RCC 7860 (cell line): Measurements from ENCODE around the gene ERC1.

ENCODE experiments used
- DNase-seq: peaks from one replicate; pipeline ENCODE4 v3.0.0-alpha.2; 2015; ENCODE audit warnings: low spot score
- FAIRE-seq: peaks from 2 replicates; lab custom pipeline; 2012; peaks lifted over from hg19 to GRCh38; lab: Jason Lieb, UNC

The ERC1 gene

DNA sequence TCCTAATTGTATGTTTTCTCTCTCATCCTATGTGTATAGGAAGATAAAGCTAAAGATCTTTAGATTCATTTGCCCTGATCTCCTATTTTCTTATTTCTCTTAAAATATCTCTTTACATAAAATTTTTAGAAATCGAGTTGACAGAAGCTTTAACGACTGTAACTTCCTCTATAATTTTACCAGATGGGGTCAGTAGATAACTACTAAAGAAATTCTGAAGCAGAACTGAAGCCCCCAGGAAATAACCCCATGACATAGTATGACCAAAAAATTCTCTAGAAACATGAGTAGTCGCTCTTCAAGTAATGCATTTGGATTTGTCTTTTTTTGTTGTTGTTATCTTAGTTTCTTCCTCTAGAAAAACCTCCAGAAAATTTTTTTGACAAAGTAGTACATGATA lies 288.0 kb downstream of the ERC1 start:
- no peak for DNase-seq
- no peak for FAIRE-seq

DNA sequence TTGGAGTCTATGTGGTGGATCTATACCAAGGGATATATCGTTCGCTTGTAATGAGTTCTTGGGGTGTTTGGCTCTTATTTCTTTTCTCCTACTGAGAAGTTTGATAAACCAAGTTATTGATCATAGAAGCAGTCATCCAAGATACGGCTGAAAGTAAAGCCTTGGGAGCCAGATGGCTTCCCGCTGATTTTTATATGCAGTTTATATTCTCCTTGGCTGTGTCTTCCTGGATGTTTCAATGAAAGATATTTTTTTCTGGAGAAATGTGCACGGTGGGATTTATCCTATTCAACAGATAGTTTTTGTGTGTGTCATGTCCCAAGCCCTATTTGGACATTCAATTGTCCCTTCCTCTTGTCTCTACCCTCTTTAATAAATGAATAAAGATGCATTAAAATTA lies 289.0 kb downstream of the ERC1 start:
- FAIRE-seq (no peak), DNase-seq (no peak)

DNA sequence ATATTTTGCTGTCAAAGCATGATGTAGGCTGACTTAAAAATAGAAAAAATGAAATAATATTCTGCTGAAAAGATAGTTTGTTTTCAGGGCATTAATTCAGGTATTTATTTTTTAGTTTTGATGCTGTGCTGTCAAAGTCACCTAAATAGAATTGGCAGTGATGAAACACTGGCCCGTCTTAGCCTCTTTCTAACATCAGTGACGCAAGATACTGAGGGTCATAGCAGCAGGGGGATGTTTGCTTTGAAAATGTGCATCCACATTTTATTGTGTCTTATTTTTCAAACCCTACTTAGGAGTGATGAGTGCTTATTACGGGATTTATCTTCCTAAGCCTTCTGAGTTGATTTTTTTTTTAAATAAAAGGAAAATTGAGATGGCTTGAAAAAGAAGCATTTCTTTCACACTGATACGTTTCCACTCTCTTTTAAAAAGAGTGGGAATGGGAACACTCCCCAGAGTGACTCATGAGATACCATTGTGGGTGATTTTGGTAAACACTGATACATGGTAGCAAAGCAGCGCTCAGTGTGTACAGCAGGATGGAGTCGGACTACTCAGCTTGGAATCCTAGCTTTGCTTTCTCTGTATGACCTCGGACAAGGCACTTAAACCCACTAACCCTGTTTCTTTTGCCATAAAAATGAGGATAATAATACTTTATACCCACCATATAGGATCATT lies 290.8 kb downstream of the ERC1 start:
- FAIRE-seq, result no peak
- DNase-seq, result no peak

DNA sequence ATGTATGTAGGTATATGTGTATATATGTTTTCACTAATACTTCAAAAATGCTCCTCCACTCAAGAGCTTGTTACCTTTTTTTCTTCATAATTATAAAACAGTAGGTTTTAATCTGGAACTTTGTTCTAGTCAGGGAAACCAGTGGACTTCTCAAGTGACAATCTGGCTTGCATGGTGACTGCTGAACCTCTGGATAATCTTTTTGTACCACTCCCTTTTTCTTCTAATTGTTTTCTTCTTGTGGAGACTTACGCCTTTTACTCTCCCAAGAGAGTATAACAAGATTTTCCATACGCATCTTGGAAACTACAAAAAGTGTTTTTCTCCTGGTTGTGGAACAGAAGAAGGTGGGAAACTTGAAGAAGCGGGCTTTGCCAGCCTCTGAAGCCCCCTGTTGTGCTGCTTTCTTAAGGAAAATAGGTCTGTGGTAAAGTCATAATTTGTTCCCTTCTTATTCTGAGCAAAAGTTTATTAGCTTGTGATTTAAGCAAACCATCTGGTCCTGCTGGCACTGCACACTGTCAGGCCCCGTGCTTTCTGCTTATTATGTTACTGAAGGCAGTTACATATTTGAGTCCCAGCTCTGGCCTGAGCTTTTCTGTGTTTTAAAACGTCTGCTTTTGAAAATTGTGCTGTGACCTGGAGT lies 291.8 kb downstream of the ERC1 start:
- no peak for DNase-seq
- no peak for FAIRE-seq

DNA sequence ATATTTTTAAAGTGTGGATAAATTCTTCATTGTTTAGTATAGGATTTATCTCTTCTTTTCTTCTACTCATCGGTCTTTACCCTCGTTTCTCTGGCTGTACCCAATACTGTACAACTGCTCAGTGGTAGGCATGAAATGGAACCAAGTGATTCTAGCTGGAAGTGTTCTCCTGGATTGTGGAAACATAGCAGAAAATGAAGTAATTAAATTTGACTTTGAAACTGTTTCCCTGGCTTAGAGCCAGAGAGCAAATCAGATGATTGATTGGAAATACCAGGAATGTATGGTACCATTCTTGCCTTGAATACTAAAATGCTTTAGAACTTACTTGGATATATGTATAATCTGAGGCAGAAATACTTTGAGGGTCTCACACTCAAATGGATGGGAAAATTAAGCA lies 292.3 kb downstream of the ERC1 start:
- FAIRE-seq (no peak), DNase-seq (no peak)

DNA sequence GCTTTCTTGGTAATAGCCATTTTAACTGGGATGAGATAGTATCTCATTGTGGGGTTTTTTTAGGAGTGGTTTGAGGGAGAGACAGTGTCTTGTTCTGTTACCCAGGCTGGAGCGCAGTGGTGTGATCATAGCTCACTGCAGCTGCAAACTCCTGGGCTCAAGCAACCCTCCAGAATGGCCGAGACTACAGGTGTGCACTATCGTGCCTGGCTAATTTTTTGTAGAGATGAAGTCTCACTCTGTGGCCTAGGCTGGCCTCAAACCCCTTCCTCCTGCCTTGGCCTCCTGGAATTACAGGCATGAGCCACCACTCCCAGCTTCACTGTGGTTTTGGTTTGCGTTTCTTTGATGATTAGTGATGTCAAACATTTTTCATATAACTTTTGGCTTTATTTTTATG lies 293.6 kb downstream of the ERC1 start:
- FAIRE-seq (no peak), DNase-seq (no peak)

DNA sequence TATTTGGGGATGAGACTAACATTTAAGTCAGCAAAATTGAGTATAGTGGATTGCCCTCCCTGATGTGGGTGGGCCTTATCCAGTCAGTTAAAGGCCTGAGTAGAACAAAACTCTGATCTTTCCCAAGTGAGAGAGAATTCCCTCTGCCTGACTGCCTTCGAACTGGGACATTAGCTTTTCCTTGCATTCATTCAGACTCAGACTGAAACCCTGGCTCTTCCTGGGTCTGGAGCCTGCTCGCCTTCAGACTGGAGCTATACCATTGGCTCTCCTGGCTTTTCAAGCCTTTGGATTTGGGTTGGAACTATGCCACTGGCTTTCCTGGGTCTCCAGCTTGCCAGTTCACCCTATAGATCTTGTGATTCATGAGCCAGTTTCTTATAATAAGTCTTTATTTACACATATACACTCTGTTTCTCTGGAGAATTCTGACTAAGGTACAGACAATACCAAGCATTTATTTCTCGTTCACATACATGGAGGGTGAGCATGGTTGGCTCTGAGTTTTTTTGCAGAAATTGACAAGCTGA lies 296.5 kb downstream of the ERC1 start:
- FAIRE-seq, result no peak
- no peak for DNase-seq

DNA sequence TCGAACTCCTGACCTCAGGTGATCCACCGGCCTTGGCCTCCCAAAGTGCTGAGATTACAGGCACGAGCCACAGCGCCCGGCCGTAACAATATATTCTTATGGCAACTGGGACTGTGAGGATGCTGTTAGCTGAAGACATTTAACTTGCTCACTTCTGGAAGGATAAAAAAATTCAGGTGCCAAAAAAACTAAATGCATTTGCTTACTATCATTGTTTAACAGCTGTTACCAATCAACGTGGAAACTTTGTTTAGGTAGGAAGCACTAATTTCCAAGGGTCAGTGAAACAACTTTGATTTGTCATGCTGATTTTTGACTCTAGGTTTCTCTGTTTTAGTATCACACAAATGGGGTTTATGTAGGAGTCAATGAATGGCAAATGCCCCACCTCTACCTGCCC lies 297.3 kb downstream of the ERC1 start:
- no peak for FAIRE-seq

DNA sequence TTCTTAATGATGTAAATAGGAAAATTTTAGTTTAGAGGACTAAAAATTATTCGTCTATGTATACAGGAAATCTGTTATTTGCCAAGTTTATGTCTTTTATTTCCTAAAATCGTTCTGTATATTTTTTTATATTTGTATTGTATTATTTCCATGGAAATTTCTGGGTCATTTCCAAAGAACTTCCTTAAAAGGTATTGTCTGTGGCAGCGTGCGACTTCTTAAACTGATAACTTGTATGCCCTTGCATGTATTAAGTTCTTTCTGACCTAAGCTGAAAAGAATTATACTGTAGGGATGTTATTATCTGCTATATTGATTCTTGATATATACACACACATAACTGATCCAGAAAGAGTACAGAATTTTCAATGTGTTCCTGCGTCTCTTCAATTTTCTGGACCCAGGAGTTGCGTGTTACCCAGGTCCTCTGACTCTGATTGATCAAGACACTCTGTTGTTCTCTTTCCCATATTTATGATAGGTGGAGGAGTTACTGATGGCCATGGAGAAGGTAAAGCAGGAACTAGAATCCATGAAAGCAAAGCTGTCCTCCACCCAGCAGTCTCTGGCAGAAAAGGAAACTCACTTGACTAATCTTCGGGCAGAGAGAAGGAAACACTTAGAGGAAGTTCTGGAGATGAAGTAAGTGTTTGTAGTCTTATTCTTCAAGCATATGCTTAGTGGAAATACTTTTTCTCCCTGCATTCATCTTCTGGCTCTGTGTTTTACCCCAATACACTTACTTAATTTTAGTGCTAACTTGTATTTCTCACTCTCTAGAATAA lies 298.5 kb downstream of the ERC1 start:
- FAIRE-seq, result no peak
- DNase-seq, result no peak

More for the DNA sequence above, 297.3 kb downstream of the ERC1 start:
- DNase-seq, result no peak

DNA sequence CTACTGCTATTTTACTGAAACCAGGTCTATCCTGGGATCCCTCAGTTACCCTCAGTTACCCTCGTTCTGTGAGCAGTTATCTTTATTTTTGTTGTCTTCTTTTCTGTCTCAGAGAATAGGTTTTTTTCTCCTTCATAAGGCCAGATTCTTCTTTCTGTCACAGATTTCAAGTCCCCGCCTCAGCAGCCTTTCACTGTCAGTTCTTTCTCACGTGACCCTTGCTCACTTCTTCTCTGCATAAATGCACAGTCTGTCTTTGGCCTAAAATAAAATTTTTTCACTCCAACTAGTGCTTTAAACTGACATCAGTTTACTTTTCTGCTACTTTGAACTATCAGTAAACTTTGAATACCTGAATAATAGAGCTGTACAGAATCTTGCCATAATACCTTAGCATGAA lies 299.7 kb downstream of the ERC1 start:
- DNase-seq (no peak), FAIRE-seq (no peak)

DNA sequence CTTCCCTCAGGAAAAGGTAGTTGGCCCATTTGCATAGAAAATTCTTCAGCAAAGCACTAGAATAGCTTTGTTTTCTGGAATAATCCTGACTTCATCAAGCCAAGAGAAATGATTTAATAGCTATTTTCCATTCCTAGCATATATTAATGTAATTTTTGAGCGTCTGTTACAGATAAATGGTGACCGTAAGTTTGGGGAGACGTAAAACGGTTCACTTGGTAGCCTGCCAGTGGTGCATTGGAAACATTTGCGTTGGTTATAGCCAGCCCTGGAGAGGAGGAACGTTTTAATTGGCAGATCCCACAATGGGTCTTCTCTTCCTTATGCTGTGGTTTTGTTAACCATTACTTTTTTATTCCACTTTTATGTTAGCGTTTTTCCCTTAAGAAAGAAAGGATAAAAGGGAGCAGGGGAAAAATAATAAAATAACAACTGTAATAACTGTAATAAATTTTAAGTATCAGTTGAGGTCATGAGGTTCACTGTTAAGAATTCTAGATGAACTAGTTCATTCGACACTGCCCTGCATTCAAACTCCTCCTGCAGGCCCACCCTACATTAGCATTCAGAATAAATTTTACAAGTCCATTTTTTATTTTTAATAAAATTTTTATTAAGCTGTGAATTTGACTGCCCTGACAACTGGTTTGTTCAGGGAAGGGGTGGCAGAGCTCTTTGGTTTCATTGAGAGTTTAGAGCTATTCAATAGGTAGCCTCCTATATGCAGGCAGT lies 300.7 kb downstream of the ERC1 start:
- FAIRE-seq, result no peak
- no peak for DNase-seq

DNA sequence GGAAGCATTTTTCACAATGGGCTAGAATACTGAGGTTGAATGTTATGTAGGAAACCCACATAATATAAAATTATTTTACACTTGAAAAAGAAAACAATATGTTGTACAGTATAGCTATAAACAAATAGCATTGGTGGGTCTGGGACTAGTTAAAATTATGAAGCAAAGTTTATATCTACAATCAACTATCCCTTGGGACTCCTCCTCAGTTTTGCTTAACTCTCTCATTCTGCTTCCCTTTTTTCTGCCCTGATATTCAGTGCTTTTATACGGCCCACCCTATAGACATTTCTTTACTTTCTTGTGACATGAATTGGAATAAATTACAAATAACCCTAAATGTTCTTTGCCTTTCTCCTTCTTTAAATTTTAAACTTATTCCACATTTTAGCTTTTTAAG lies 302.9 kb downstream of the ERC1 start:
- no peak for FAIRE-seq
- no peak for DNase-seq

DNA sequence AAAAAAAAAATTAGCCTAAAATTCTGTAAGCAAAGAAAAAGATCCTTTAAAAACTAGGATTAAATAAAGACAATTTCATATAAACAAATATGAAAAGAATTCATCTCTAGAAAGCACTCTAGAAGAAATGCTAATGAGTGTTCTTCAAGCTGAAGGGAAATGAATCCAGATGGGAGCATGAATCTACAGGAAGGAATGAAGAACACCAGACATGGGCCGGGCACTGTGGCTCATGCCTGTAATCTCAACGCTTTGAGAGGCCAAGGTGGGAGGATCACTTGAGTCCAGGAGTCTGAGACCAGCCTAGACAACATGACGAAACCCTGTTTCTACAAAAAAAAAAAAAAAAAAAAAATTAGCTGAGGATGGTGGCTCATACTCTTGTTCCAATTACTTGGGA lies 306.2 kb downstream of the ERC1 start:
- DNase-seq (no peak), FAIRE-seq (no peak)

DNA sequence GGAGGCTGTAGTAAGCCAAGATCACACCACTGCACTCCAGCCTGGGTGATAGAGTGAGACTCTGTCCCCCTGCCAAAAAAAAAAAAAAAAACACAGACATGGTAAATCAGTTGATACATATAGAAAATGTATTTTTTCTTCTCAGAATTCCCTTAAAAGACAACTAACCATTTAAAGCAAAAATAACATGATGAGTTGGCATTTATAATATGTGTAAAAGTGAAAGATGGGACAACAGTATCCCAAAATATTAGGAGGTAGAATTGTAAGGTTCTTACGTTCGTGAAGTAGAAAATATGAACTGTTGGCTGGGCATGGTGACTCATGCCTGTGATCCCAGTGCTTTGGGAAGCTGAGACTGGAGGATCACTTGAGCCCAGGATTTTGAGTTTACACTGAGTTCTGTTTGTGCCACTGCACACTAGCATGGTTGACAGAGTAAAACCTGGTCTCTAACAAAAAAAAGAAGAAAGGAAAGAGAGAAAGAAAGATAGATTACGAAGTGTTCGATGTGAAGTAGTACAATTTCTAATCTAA lies 306.7 kb downstream of the ERC1 start:
- no peak for FAIRE-seq
- DNase-seq, result no peak

DNA sequence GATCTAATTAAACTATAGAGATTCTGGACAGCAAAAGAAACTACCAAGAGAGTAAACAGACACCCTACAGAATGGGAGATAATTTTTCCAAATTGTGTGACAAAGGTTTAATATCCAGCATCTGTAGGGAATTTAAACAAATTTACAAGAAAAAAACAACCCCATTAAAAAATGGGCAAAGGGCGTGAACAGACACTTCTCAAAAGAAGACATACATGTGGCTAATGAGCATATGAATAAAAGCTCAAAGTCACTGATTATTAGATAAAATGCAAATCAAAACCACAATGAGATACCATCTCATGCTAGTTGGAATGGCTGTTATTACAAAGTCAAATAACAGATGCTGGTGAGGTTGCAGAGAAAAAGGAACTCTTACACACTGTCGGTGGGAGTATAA lies 309.4 kb downstream of the ERC1 start:
- no peak for DNase-seq
- FAIRE-seq, result no peak

DNA sequence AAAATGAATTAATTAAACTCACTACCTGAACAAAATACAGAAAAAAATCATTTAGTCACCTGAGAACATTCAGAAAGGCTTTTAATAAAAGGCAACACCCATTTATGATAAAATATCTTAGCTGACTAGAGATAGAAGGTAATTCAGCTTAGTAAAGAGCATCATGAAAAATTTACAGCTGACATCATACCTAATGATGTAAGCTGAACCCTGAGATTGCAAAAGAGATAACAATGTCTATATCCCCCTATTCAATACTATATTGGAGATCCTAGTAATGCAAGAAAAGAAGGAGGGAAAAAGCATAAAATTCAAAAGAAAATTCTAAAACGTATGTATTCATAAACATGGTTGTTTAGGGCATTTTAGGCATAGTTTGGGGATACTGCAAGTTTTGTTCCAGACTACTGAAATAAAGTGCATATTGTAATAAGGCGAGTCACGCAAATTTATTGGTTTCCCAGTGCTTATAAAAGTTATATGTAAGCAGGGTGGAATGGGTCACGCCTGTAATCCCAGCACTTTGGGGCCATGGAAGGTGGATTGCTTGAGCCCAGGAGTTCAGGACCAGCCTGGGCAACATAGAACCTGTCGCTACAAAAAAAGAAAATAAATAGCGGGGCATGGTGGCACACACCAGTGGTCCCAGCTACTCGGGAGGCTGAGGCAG lies 311.3 kb downstream of the ERC1 start:
- no peak for DNase-seq
- no peak for FAIRE-seq

DNA sequence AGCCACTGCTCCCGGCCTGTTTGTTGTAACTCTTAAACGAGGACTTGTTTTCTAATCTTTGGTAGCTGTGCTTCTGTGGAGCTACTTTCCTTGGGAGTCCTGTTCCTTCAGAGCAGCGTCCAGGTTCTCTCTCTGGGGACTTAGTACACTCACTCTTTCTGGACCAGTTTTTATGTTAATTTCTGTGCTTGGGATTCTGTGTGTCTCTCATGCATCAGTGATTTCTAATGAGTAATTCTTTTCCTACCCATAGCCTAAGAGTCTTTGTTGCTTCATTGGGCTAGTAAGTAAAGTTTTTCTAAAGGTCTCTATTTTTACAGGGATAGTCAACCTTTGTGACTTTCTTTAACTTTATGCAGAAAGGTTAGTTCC lies 314.0 kb downstream of the ERC1 start:
- FAIRE-seq (peak; percentile 61), DNase-seq (peak; percentile 33)

DNA sequence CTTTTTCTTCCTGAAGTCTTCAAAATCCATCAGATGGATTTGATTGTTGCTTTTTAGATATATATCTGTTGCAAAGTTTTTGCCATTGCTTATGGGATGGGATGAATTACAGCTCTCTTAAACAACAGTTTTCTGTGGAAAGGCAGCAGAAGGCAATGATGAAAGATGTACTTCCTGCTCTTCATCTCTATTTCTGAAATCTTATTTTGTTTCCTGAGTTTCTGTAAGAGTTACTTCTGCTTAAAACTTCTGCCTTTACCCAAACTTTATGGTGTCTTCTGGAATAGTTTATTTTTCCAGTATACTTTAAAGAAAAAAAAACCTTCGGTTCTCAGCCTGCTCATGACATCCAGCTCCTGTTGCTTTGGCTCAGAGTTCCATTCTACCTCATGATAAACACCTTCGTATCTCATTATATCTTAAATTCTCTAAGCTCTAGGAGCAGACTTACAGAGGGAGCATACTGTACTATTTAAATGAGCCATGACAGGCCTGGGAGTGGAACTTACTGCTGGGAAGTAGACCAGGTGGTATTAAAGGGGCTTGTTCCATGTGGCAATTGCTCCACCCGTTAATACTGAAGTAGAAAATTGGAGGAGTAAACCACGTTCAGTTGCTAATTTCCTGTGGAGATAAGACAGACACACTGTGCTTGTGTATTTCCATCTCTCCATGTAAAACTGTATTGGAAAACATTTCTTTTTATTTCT lies 314.9 kb downstream of the ERC1 start:
- DNase-seq, result no peak
- no peak for FAIRE-seq

DNA sequence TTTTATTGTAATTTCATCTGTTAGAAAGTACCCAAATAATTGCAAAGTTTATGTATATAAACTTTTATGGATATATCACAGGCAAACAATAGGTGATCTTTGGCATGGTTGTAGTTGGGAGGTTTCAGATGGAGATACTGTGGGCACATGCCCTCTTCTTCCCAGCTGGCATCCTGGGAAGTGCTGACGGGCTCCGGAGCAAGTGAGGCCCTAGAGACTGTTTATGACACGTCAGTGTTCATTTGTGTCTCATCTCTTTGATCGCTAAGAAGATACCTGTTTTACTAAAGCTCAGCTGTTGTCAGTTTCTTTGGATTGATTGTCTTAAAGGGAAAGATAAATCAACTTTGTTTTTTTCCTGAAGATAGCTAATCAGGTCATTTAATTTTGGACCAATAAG lies 315.8 kb downstream of the ERC1 start:
- DNase-seq (no peak), FAIRE-seq (no peak)

DNA sequence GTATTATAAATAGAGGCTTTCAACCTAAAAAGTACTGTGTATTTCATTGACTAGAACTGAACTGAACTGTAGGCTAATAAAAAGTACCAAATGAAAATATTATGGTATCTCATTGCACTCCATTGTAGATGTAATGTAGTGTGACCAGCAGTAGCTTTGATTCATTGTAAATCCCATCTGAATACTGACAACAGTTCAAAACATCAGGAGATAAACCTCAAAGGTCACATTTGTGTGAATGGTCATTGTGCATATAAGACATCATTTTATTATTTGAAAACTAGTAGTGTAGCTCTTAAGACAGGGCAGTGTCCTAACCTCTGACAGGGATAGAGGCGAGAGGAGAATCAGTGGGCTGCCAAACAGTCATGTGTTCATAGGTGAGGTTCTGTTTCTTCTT lies 316.8 kb downstream of the ERC1 start:
- FAIRE-seq (no peak), DNase-seq (no peak)
